Activated gamma-delta T cell treated with anti-CD3 and anti-CD28 coated beads, Interleukin-2, amount 50 U/mL, for 16 hours (primary cell): ENCODE measurements around the gene MED4.

Experiments used
- DNase-seq: peaks from one replicate; pipeline ENCODE4 v3.0.0-alpha.2; 2020; ENCODE audit warnings: low read depth

MED4 gene

GRCh38 chr13:48037346-48038173, 57.3 kb downstream of the MED4 start, which contains the start of gene NUDT15:
Gene NUDT15, plus strand, starts transcription at chr13:48037726. Its CDS starts 21 bp downstream, at chr13:48037747.
- DNase-seq = peak; percentile 93

DNA sequence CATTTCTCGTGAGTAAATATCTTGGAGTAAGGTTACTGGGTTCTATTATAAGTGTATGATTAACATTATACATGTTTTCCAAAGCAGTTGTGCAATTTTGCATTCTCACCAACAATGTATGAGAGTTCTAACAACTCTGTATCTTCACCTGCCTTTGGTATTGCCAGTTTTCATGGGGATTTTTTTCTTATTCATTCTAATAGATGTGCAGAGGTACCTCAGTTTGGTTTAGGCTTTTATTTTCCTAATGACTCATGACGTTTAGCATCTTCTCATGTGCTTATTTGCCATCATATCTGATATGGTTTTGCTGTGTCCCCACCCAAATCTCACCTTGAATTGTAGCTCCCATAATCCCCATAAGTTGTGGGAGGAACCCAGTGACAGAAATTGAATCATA, 65.0 kb downstream of the MED4 start:
- no peak for DNase-seq

- no peak for DNase-seq
Measured at GRCh38 chr13:48028066-48028465, 66.8 kb downstream of the MED4 start.
